Jurkat, Clone E6-1 (cell line): ENCODE results near the gene EFCC1.
A peak's percentile ranks its signal among the peaks of the same experiment; 100 is the strongest.

Experiments
- DNase-seq: peaks from one replicate; pipeline ENCODE4 v3.0.0-alpha.2; 2011; ENCODE audit warnings: low read depth, low spot score
- H3K4me3 ChIP-seq: 2 replicates; pipeline ENCODE4 v1.5.1; 2011; ENCODE audit warnings: mild to moderate bottlenecking, low read length, control low read depth, moderate library complexity

EFCC1 gene

GRCh38 chr3:129009266-129009665, 8.2 kb downstream of the EFCC1 start:
- no peak for DNase-seq
- no peak overlapping the region for H3K4me3 ChIP-seq

GRCh38 chr3:129010310-129010956, 9.3 kb downstream of the EFCC1 start:
- no peak for DNase-seq
- H3K4me3 ChIP-seq: no peak overlapping the region

GRCh38 chr3:129013491-129013891, 12.4 kb downstream of the EFCC1 start:
- no peak for DNase-seq
- no peak overlapping the region for H3K4me3 ChIP-seq

- no peak for DNase-seq
- H3K4me3 ChIP-seq: no peak overlapping the region
These were observed 13.0 kb downstream of the EFCC1 start for GRCh38 chr3:129014148-129014547.

- H3K4me3 ChIP-seq: no peak overlapping the region
- DNase-seq: no peak
These were observed 13.8 kb downstream of the EFCC1 start for GRCh38 chr3:129014793-129015345.

- DNase-seq: no peak
- H3K4me3 ChIP-seq: peak overlapping the region; percentile 34
These were observed 14.4 kb downstream of the EFCC1 start for GRCh38 chr3:129015388-129016105.

DNA sequence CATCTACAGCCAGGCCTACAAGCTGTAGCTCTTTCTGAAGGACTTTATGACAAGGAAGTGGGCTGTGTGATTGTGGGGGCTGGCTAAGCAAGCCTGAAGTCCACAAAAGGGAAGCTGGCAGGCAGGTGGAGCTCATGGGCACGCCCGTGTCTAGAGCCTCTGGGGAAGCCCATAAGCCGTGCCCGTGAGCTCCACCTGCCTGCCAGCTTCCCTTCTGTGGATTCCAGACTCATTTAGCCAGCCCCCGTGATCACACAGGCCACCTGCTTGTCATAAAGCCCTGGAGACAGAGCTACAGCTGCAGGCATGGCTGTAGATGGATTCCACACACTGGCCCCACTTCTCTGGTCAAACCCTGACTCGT, 15.2 kb downstream of the EFCC1 start:
- peak; percentile 82 for DNase-seq
- H3K4me3 ChIP-seq: peak overlapping the region; percentile 34

- no peak overlapping the region for H3K4me3 ChIP-seq
- no peak for DNase-seq
These were observed 15.8 kb downstream of the EFCC1 start for GRCh38 chr3:129016720-129017483.

DNA sequence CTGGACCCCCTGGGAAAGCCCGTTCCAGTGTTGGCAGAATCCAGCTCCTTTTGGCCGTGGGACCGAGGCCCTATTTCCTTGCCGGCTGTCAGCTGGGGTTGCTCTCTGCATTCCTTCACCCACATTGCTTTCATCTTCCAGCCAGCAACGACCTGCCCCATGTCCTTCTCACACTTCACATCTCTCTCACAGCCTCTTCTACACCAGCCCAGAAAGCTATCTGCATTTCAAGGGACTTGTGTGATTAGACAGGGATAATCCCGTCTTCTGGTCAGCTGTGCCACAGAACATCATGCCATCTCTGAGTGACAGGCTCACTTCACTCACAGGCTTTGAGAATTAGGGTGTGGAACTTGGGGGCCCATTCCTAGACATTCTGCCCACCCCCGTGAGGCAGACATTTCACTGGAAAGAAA, 16.4 kb downstream of the EFCC1 start:
- no peak for DNase-seq
- H3K4me3 ChIP-seq: no peak overlapping the region

DNA sequence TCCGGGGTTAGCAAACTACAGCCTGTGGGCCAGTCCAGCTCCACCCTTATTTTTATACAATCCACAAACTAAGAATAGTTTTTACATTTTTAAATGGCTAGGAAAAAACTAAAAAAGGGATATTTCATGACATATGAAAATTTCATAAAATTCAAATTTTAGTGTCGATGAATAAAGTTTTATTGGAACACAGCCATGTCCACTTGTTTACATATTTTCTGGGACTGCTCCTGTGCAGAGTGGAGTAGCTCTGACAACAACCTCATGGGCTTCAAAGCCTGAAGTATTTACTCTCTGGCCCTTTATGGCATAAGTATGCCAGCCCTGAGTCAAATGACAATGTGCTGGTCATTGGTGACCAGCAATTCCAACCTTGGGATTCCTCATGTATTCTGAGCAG, 17.2 kb downstream of the EFCC1 start:
- no peak for DNase-seq
- H3K4me3 ChIP-seq: no peak overlapping the region

GRCh38 chr3:129018751-129019150, 17.6 kb downstream of the EFCC1 start:
- H3K4me3 ChIP-seq: no peak overlapping the region
- DNase-seq: no peak

GRCh38 chr3:129019266-129019665, 18.2 kb downstream of the EFCC1 start:
- DNase-seq: no peak
- no peak overlapping the region for H3K4me3 ChIP-seq

DNA sequence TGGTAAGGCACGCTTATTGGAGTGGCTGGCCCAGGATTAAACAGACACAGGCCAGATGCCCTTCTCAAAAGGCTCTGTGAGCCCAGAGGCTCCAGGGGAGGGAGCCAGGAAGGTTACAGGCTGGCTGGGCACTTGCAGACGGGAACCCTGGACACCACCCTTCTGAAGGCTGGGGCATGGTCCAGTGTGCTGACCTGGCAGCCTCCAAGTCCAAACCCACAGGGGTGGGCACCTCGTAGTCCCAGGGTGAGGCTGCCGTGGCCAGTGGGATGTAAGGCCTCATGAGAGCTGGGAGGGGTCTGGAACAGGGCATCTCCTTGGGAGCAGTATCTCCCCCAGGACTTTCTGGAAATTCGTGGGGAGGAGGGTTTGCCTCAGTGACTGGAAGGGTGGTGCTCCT, 19.6 kb downstream of the EFCC1 start:
- DNase-seq: no peak
- H3K4me3 ChIP-seq: no peak overlapping the region

GRCh38 chr3:129021140-129021551, 20.0 kb downstream of the EFCC1 start:
- no peak for DNase-seq
- H3K4me3 ChIP-seq: no peak overlapping the region

DNA sequence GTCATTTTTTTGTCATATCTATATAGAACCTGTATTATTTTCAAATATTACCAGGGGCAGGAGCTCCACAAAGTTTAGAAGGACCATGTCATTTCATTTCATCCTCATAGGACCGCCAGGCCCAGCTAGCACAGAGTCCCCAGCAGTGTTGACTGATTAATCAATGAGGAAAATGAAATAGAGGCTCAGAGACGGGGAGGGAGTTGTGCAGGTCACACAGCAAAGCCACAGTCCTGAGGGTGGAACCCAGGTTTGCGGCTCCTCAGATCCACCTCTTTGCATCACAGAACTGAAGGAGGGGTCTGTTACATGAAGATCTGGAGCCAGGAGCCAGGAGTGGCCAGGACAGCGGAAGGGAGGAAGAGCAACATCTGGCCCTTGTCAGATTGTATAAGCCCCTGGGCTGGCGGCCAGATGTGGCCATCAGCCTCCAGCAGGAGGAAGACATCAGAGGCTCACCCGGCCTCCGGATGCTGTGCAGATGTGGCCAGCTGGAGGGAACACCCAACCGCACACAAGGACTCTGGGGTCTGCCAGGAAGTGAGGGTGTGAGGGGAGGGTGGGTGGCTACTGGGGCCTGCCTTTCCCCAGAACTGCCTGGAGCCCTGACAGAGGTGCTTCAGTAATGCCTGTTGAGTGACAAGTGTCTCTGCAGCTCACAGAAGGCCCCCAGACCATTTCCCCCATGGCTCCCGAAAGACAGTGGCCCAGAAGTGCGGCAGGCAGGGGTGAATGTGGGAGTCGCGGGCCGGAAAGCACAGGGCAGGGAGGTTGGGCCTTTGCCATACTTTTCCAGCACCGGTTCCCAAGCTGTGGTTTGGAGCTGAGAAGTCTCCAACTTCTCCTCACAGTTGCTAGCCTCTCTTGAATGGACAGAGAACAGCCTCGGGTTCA, 21.3 kb downstream of the EFCC1 start:
- no peak overlapping the region for H3K4me3 ChIP-seq
- no peak for DNase-seq

DNA sequence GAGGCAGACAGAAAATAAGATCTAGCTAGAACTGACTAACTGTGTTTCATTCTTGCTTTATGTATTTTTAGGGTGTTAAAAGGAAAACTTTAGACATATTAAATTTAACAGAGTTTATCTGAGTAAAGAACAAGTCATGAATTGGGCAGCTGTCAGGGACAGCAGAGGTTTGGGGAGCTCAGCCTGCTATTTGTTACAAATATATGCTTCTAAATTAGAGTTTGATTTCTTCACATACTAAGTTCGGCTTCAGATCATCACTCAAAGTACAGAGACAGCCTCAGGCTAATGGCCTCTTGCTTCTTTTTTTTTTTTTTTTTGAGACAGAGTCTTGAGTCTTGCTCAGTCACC, 21.9 kb downstream of the EFCC1 start:
- no peak overlapping the region for H3K4me3 ChIP-seq

DNA sequence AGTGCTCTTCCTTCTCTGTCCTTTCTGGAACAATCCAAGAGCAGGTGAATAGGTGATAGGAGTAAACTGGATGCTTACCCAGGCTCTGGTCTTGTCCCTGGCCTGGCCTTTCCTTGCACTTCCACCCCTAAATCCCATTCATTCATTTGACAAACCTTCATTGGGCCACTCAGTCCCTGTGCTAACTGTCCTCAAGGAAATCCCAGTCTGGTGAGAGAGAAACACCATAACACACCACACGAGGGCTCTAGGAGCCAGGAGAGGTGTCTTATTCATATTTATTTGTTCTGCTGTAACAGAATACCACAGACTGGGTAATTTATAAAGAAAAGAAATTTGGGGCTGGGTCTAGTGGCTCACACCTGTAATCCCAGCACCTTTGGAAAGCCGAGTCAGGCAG, 22.8 kb downstream of the EFCC1 start:
- DNase-seq: no peak
- no peak overlapping the region for H3K4me3 ChIP-seq

More for the DNA sequence above, 21.9 kb downstream of the EFCC1 start:
- DNase-seq: no peak

DNA sequence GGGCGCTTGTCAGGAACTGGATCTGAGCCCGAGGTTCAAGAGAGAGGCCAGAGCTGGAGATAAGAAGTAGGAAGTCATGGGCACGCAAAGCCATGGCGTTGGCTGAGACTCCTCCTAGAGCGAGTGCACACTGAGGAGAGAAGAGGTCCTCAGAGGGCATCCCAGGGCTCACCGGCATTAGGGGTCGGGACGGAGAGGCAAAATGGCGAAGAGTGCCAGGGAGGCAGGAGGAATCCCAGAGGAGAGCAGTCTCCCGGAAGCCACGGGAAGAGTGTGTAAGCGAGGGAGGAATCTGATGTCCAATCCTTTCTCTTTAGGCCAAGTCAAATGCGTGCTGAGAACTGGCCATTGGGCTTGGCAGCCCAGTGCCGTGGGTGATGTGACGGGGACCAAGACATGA, 24.0 kb downstream of the EFCC1 start:
- no peak overlapping the region for H3K4me3 ChIP-seq
- DNase-seq: no peak
